ENCODE results near the gene CCNG1. TPM values are rescaled to one million over a fixed set of nuclear protein-coding genes. Genes with fewer than 3 reads are reported as not detected.

Gene CCNG1
- total RNA-seq, 1 experiment from 2014 or later: 70.0 TPM

DNA sequence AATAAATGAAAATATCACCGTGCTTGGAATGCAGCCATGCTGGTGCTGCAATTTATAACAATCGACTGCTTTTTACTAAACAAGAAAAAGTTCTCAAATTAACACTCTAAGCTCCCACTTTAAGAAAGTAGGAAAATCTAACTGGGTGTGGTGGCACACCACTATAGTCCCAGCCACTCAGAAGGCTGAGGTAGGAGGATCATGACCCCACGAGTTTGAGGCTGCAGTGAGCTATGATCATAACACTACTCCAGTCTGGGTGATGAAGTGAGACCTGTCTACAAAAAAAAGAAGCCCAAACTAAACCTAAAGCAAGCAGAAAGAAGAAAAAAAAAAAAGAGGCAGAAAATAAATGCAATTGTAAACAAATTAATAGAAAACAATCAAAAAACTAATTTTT lies 10.5 kb downstream of the CCNG1 start:
- H3K9me3 ChIP-seq (ENCODE audit: low read length): no peaks in the 10 kb centered on the region
- no peaks in the 10 kb centered on the region for H4K20me1 ChIP-seq (ENCODE audit: low read length)
- CTCF ChIA-PET: no interaction called here
- H3K27me3 ChIP-seq (ENCODE audit: low read length): no peaks in the 10 kb centered on the region
- no TSS peak for BruUV-seq (replicated peaks)
- H3K4me3 ChIP-seq (ENCODE audit: low read length): no peak overlapping the region
- ATAC-seq (no peak), DNase-seq (no peak)
- peaks cover 51% of the 10 kb centered on the region for H3K36me3 ChIP-seq (ENCODE audit: low read depth, low read length)
- no peak overlapping the region for H3K4me2 ChIP-seq (ENCODE audit: low read length)
- intact Hi-C loops (cut with micrococcal nuclease): no loop called here
- no peak overlapping the region for H3K27ac ChIP-seq (ENCODE audit: low read length)
- no peaks in the 10 kb centered on the region for H3K4me1 ChIP-seq (ENCODE audit: insufficient read depth, low read length)
- POLR2A ChIA-PET (ENCODE audit: unreplicated experiment): no interaction called here
- H2AFZ ChIP-seq (ENCODE audit: low read length): no peak overlapping the region
- H3K79me2 ChIP-seq (ENCODE audit: low read length): no peaks in the 10 kb centered on the region
- H3K9me2 ChIP-seq (replicated peaks; ENCODE audit: low read length): no peaks in the 10 kb centered on the region
- no peak overlapping the region for H3K9ac ChIP-seq (ENCODE audit: low read length)
- TF ChIP-seq, protein P1, sequence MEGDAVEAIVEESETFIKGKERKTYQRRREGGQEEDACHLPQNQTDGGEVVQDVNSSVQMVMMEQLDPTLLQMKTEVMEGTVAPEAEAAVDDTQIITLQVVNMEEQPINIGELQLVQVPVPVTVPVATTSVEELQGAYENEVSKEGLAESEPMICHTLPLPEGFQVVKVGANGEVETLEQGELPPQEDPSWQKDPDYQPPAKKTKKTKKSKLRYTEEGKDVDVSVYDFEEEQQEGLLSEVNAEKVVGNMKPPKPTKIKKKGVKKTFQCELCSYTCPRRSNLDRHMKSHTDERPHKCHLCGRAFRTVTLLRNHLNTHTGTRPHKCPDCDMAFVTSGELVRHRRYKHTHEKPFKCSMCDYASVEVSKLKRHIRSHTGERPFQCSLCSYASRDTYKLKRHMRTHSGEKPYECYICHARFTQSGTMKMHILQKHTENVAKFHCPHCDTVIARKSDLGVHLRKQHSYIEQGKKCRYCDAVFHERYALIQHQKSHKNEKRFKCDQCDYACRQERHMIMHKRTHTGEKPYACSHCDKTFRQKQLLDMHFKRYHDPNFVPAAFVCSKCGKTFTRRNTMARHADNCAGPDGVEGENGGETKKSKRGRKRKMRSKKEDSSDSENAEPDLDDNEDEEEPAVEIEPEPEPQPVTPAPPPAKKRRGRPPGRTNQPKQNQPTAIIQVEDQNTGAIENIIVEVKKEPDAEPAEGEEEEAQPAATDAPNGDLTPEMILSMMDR (conservative IDR thresholded peaks at IDR 0.05; ENCODE audit: low read depth, low read length): no peak
- TF ChIP-seq EZH2phosphoT487 (IDR thresholded peaks at IDR 0.05; ENCODE audit: borderline replicate concordance, low read length) (no peak), EZH2 (IDR thresholded peaks at IDR 0.05; ENCODE audit: low read length, unreplicated experiment) (no peak)
- H3F3A ChIP-seq (ENCODE audit: low read length, unreplicated experiment): no peaks in the 10 kb centered on the region

DNA sequence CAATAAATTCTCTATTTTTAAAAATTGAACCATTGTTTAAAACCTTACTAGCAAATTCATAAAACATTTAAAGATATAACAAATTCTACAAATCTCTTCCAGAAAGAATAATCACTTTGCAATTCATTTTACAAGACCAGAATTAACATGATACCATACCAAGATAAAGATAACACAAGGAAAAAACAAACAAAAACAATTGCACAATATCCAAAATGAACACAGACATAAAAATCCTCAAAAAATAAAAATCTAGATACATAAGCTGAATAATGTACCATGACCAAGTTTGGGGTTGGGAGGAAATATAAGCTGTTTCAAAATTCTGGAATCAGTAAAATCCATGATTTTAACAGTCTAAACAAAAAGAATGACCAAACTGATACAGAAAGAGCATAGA lies 11.1 kb downstream of the CCNG1 start:
- H2AFZ ChIP-seq (ENCODE audit: low read length): no peak overlapping the region
- no peaks in the 10 kb centered on the region for H3K4me1 ChIP-seq (ENCODE audit: insufficient read depth, low read length)
- intact Hi-C loops (cut with micrococcal nuclease): no loop called here
- no peak overlapping the region for H3K4me3 ChIP-seq (ENCODE audit: low read length)
- H4K20me1 ChIP-seq (ENCODE audit: low read length): no peaks in the 10 kb centered on the region
- no TSS peak for BruUV-seq (replicated peaks)
- ATAC-seq (no peak), DNase-seq (no peak)
- H3K9me2 ChIP-seq (replicated peaks; ENCODE audit: low read length): no peaks in the 10 kb centered on the region
- H3K36me3 ChIP-seq (ENCODE audit: low read depth, low read length): peaks cover 50% of the 10 kb centered on the region
- TF ChIP-seq, protein P1 (conservative IDR thresholded peaks at IDR 0.05; ENCODE audit: low read depth, low read length): no peak
- TF ChIP-seq EZH2 (IDR thresholded peaks at IDR 0.05; ENCODE audit: low read length, unreplicated experiment) (no peak), EZH2phosphoT487 (IDR thresholded peaks at IDR 0.05; ENCODE audit: borderline replicate concordance, low read length) (no peak)
- H3K4me2 ChIP-seq (ENCODE audit: low read length): no peak overlapping the region
- no peaks in the 10 kb centered on the region for H3K79me2 ChIP-seq (ENCODE audit: low read length)
- CTCF ChIA-PET: no interaction called here
- H3F3A ChIP-seq (ENCODE audit: low read length, unreplicated experiment): no peaks in the 10 kb centered on the region
- H3K9ac ChIP-seq (ENCODE audit: low read length): no peak overlapping the region
- no peaks in the 10 kb centered on the region for H3K9me3 ChIP-seq (ENCODE audit: low read length)
- POLR2A ChIA-PET (ENCODE audit: unreplicated experiment): interaction anchor here (0.7 kb wide), 2 partner anchors 9 to 11 kb away, joined by 3 to 5 read pairs; partner anchors contain the start of gene CCNG1
- no peaks in the 10 kb centered on the region for H3K27me3 ChIP-seq (ENCODE audit: low read length)
- no peak overlapping the region for H3K27ac ChIP-seq (ENCODE audit: low read length)

DNA sequence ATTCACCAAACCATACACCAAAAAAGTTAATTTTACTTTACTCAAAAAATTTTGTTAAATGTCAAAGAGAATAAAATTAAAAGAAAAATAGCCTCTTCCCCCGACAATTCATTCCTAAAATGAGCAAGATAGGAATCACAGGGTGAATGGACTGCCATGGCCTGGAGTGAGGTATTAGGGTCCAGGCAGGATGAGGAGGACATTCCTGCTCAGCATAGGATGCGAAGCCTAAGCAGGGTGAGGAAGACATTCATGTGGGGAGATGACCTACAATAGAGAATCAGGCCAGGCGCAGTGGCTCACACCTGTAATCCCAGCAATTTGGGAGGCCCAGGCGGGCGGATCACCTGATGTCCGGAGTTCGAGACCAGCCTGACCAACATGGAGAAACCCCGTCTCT lies 14.1 kb downstream of the CCNG1 start:
- no peak for ATAC-seq
- TF ChIP-seq EZH2 (IDR thresholded peaks at IDR 0.05; ENCODE audit: low read length, unreplicated experiment) (no peak), EZH2phosphoT487 (IDR thresholded peaks at IDR 0.05; ENCODE audit: borderline replicate concordance, low read length) (no peak)
- TF ChIP-seq, protein P1 (conservative IDR thresholded peaks at IDR 0.05; ENCODE audit: low read depth, low read length): no peak

More for the DNA sequence above, 14.1 kb downstream of the CCNG1 start:
- Histone ChIP-seq H4K20me1 (ENCODE audit: low read length) (no peaks in the 10 kb centered on the region), H3K27ac (ENCODE audit: low read length) (no peak overlapping the region), H3K36me3 (ENCODE audit: low read depth, low read length) (peaks cover 39% of the 10 kb centered on the region), H3K4me3 (ENCODE audit: low read length) (no peak overlapping the region), H3K4me1 (ENCODE audit: insufficient read depth, low read length) (no peaks in the 10 kb centered on the region), H3K9me2 (replicated peaks; ENCODE audit: low read length) (no peaks in the 10 kb centered on the region), H3K79me2 (ENCODE audit: low read length) (peaks cover 19% of the 10 kb centered on the region), H3K27me3 (ENCODE audit: low read length) (no peaks in the 10 kb centered on the region), H3F3A (ENCODE audit: low read length, unreplicated experiment) (no peaks in the 10 kb centered on the region), H3K9me3 (ENCODE audit: low read length) (no peaks in the 10 kb centered on the region), H3K9ac (ENCODE audit: low read length) (no peak overlapping the region), H2AFZ (ENCODE audit: low read length) (no peak overlapping the region), H3K4me2 (ENCODE audit: low read length) (no peak overlapping the region)
- BruUV-seq (replicated peaks): no TSS peak
- no peak for DNase-seq
- ChIA-PET CTCF (no interaction called here), POLR2A (ENCODE audit: unreplicated experiment) (no interaction called here)
- intact Hi-C loops (cut with micrococcal nuclease): no loop called here
